ENCODE data around the gene XPO4. TPM values are rescaled to one million over a fixed set of nuclear protein-coding genes. Genes with fewer than 3 reads are reported as not detected.

XPO4 gene
- total RNA-seq, 1 experiment from 2014 or later, result 39.9 TPM

- DNase-seq (peak; percentile 31), ATAC-seq (peak; percentile 66)
- H3K9me3 ChIP-seq (ENCODE audit: low read length), result no peaks in the 10 kb centered on the region
- no peak overlapping the region for H3K9ac ChIP-seq (ENCODE audit: low read length)
- no peak overlapping the region for H3K27ac ChIP-seq (ENCODE audit: low read length)
- no peaks in the 10 kb centered on the region for H3F3A ChIP-seq (ENCODE audit: low read length, unreplicated experiment)
- no peak overlapping the region for H3K4me2 ChIP-seq (ENCODE audit: low read length)
- TF ChIP-seq EZH2 (IDR thresholded peaks at IDR 0.05; ENCODE audit: low read length, unreplicated experiment) (no peak), EZH2phosphoT487 (IDR thresholded peaks at IDR 0.05; ENCODE audit: borderline replicate concordance, low read length) (no peak), CTCF (conservative IDR thresholded peaks at IDR 0.05; ENCODE audit: low read depth, low read length) (no peak)
- H3K4me1 ChIP-seq (ENCODE audit: insufficient read depth, low read length), result peaks cover 18% of the 10 kb centered on the region; the same call in 1 of the 2 replicates
- POLR2A ChIA-PET (ENCODE audit: unreplicated experiment), result no interaction called here
- H3K9me2 ChIP-seq (replicated peaks; ENCODE audit: low read length), result no peaks in the 10 kb centered on the region
- no peaks in the 10 kb centered on the region for H3K27me3 ChIP-seq (ENCODE audit: low read length)
- no TSS peak for BruUV-seq (replicated peaks)
- CTCF ChIA-PET, result no interaction called here
- H2AFZ ChIP-seq (ENCODE audit: low read length), result no peak overlapping the region
- H3K4me3 ChIP-seq (ENCODE audit: low read length), result no peak overlapping the region
- H4K20me1 ChIP-seq (ENCODE audit: low read length), result no peaks in the 10 kb centered on the region
- intact Hi-C loops (cut with micrococcal nuclease), result no loop called here
- peaks cover 51% of the 10 kb centered on the region for H3K36me3 ChIP-seq (ENCODE audit: low read depth, low read length)
- H3K79me2 ChIP-seq (ENCODE audit: low read length), result no peaks in the 10 kb centered on the region
Observed at GRCh38 chr13:20796791-20797508, 105.6 kb downstream of the XPO4 start.

- H3K4me1 ChIP-seq (ENCODE audit: insufficient read depth, low read length), result peaks cover 27% of the 10 kb centered on the region
- intact Hi-C loops (cut with micrococcal nuclease), result loop anchor here (1.0 to 10.0 kb wide), 2 partner anchors 25 to 75 kb away; no protein-coding TSS in a partner anchor
- H4K20me1 ChIP-seq (ENCODE audit: low read length), result no peaks in the 10 kb centered on the region
- CTCF ChIA-PET, result interaction anchor here (0.6 kb wide), 1 partner anchor 65 kb away, joined by 3 read pairs; no protein-coding TSS in a partner anchor
- no peak overlapping the region for H3K9ac ChIP-seq (ENCODE audit: low read length)
- H3F3A ChIP-seq (ENCODE audit: low read length, unreplicated experiment), result no peaks in the 10 kb centered on the region
- no TSS peak for BruUV-seq (replicated peaks)
- peaks cover 33% of the 10 kb centered on the region; the same call in 1 of the 2 replicates for H3K36me3 ChIP-seq (ENCODE audit: low read depth, low read length)
- H3K27ac ChIP-seq (ENCODE audit: low read length), result peak overlapping the region; percentile 23
- TF ChIP-seq CTCF (conservative IDR thresholded peaks at IDR 0.05; ENCODE audit: low read depth, low read length) (no peak), EZH2phosphoT487 (IDR thresholded peaks at IDR 0.05; ENCODE audit: borderline replicate concordance, low read length) (no peak), EZH2 (IDR thresholded peaks at IDR 0.05; ENCODE audit: low read length, unreplicated experiment) (no peak)
- H3K4me3 ChIP-seq (ENCODE audit: low read length), result no peak overlapping the region
- no peaks in the 10 kb centered on the region for H3K27me3 ChIP-seq (ENCODE audit: low read length)
- no peaks in the 10 kb centered on the region for H3K9me2 ChIP-seq (replicated peaks; ENCODE audit: low read length)
- DNase-seq (no peak), ATAC-seq (no peak)
- H2AFZ ChIP-seq (ENCODE audit: low read length), result no peak overlapping the region
- POLR2A ChIA-PET (ENCODE audit: unreplicated experiment), result no interaction called here
- no peaks in the 10 kb centered on the region for H3K79me2 ChIP-seq (ENCODE audit: low read length)
- H3K4me2 ChIP-seq (ENCODE audit: low read length), result no peak overlapping the region; the same call in 1 of the 2 replicates
- H3K9me3 ChIP-seq (ENCODE audit: low read length), result no peaks in the 10 kb centered on the region
Observed at GRCh38 chr13:20789665-20790064, 112.9 kb downstream of the XPO4 start.

- no peak overlapping the region for H2AFZ ChIP-seq (ENCODE audit: low read length)
- TF ChIP-seq EZH2 (IDR thresholded peaks at IDR 0.05; ENCODE audit: low read length, unreplicated experiment), result no peak
- TF ChIP-seq EZH2phosphoT487 (IDR thresholded peaks at IDR 0.05; ENCODE audit: borderline replicate concordance, low read length), result no peak
- no peak for TF ChIP-seq CTCF (conservative IDR thresholded peaks at IDR 0.05; ENCODE audit: low read depth, low read length)
- H3K27ac ChIP-seq (ENCODE audit: low read length), result no peak overlapping the region
- no peak overlapping the region for H3K9ac ChIP-seq (ENCODE audit: low read length)
- no peaks in the 10 kb centered on the region for H3F3A ChIP-seq (ENCODE audit: low read length, unreplicated experiment)
- no peak overlapping the region for H3K4me3 ChIP-seq (ENCODE audit: low read length)
- DNase-seq (no peak), ATAC-seq (no peak)
- POLR2A ChIA-PET (ENCODE audit: unreplicated experiment), result no interaction called here
- no peaks in the 10 kb centered on the region for H3K9me2 ChIP-seq (replicated peaks; ENCODE audit: low read length)
- H3K79me2 ChIP-seq (ENCODE audit: low read length), result no peaks in the 10 kb centered on the region
- H3K36me3 ChIP-seq (ENCODE audit: low read depth, low read length), result peaks cover 28% of the 10 kb centered on the region
- no peaks in the 10 kb centered on the region for H3K27me3 ChIP-seq (ENCODE audit: low read length)
- no TSS peak for BruUV-seq (replicated peaks)
- CTCF ChIA-PET, result no interaction called here
- no peaks in the 10 kb centered on the region for H4K20me1 ChIP-seq (ENCODE audit: low read length)
- H3K4me2 ChIP-seq (ENCODE audit: low read length), result peak overlapping the region; percentile 35; the same call in 1 of the 2 replicates
- H3K4me1 ChIP-seq (ENCODE audit: insufficient read depth, low read length), result peaks cover 23% of the 10 kb centered on the region
- H3K9me3 ChIP-seq (ENCODE audit: low read length), result no peaks in the 10 kb centered on the region
- intact Hi-C loops (cut with micrococcal nuclease), result loop anchor here (10.0 kb wide), 1 partner anchor 74 kb away; no protein-coding TSS in a partner anchor
Observed at GRCh38 chr13:20788312-20788711, 114.2 kb downstream of the XPO4 start.

Measured in PC-3 (cell line).